Mammary microvascular endothelial cell (primary cell): Measurements from ENCODE around the gene KIF2B. TPM values are rescaled to one million over a fixed set of nuclear protein-coding genes. Genes with fewer than 3 reads are reported as not detected.

Source experiments
- total RNA-seq: library from RNA; depleted of rRNA; stranded (reverse); fragments of >200 nt; gene quantifications from 2 replicates; pipeline ENCODE4 v1.2.3, GENCODE V29; 2015

Gene KIF2B
- total RNA-seq = not detected in 2 replicates

DNA sequence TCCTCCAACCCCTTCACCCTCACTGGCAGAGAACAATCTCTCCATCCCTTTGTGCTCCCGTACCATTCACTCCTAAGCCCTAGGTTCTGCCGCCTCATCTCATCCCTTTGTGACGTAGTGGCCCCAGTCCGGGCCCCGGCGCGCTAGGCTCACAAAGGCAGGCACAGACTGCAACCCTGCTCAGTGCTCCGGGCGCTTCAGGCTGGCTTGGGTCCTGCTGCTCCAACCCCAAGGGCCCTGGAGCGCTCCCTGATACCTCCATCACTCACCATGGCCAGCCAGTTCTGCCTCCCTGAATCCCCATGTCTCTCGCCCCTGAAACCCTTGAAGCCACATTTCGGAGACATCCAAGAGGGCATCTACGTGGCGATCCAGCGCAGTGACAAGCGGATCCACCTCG, at the start of gene KIF2B:
Gene KIF2B, plus strand, starts transcription at position 164 of the 400 bp plus-strand sequence. Its CDS starts 107 bp downstream, at position 271.

